GM18951 (cell line): ENCODE measurements around the gene ZCWPW1.
A peak's percentile ranks its signal among the peaks of the same experiment; 100 is the strongest.

Experiments used
- POLR2A ChIP-seq: IDR thresholded peaks from 4 replicates; pipeline ENCODE4 v1.6.1; 2011; ENCODE audit warnings: mild to moderate bottlenecking; ENCODE audit not compliant: insufficient read length, insufficient read depth; ENCODE audit errors: extremely low read depth
- in situ Hi-C: fragments of 300-500 bp; cut with MboI; formaldehyde crosslinking; loops from one replicate; pipeline ENCODE4 v1.12.0; 2022; ENCODE audit warnings: low sequenced_read_pairs, mixed read lengths, inconsistent platforms; ENCODE audit not compliant: unreplicated experiment

The ZCWPW1 gene

GRCh38 chr7:100431286-100431735 is 2.8 kb upstream of the ZCWPW1 start:
- in situ Hi-C loops: no loop called here
- no peak for TF ChIP-seq POLR2A

- in situ Hi-C loops: no loop called here
- TF ChIP-seq POLR2A: no peak
These were observed 2.2 kb upstream of the ZCWPW1 start for GRCh38 chr7:100430493-100431285.

- in situ Hi-C loops: no loop called here
- TF ChIP-seq POLR2A: peak; percentile 50
These were observed 1.4 kb upstream of the ZCWPW1 start, which contains the start of gene MEPCE for GRCh38 chr7:100429637-100430492. Gene MEPCE, plus strand, starts transcription at chr7:100429831. Its CDS starts 188 bp downstream, at chr7:100430019.

- peak; percentile 91 for TF ChIP-seq POLR2A
- in situ Hi-C loops: no loop called here
These were observed 599 bp upstream of the ZCWPW1 start for GRCh38 chr7:100428967-100429636.

GRCh38 chr7:100427762-100428198 is 723 bp downstream of the ZCWPW1 start:
- no peak for TF ChIP-seq POLR2A
- in situ Hi-C loops: no loop called here

- TF ChIP-seq POLR2A: no peak
- in situ Hi-C loops: no loop called here
These were observed 2.0 kb downstream of the ZCWPW1 start for GRCh38 chr7:100426516-100426915.

GRCh38 chr7:100425347-100425746 is 3.2 kb downstream of the ZCWPW1 start:
- in situ Hi-C loops: no loop called here
- TF ChIP-seq POLR2A: no peak

GRCh38 chr7:100423315-100423714 is 5.2 kb downstream of the ZCWPW1 start:
- no peak for TF ChIP-seq POLR2A
- in situ Hi-C loops: no loop called here

GRCh38 chr7:100419660-100420226 is 8.8 kb downstream of the ZCWPW1 start:
- no peak for TF ChIP-seq POLR2A
- in situ Hi-C loops: no loop called here

GRCh38 chr7:100418930-100419659 is 9.4 kb downstream of the ZCWPW1 start:
- in situ Hi-C loops: no loop called here

GRCh38 chr7:100415448-100415847 is 13.1 kb downstream of the ZCWPW1 start:
- TF ChIP-seq POLR2A: no peak
- in situ Hi-C loops: no loop called here

More at GRCh38 chr7:100418930-100419659, 9.4 kb downstream of the ZCWPW1 start:
- no peak for TF ChIP-seq POLR2A

- in situ Hi-C loops: no loop called here
- no peak for TF ChIP-seq POLR2A
These were observed 14.6 kb downstream of the ZCWPW1 start for GRCh38 chr7:100413889-100414288.
